GM18526 (cell line): Measurements from ENCODE around the gene SLC24A4.

Experiments
- POLR2A ChIP-seq: IDR thresholded peaks from 3 replicates; pipeline ENCODE4 v1.6.1; 2011; ENCODE audit not compliant: insufficient read length; ENCODE audit errors: extremely low read depth

SLC24A4 gene

DNA sequence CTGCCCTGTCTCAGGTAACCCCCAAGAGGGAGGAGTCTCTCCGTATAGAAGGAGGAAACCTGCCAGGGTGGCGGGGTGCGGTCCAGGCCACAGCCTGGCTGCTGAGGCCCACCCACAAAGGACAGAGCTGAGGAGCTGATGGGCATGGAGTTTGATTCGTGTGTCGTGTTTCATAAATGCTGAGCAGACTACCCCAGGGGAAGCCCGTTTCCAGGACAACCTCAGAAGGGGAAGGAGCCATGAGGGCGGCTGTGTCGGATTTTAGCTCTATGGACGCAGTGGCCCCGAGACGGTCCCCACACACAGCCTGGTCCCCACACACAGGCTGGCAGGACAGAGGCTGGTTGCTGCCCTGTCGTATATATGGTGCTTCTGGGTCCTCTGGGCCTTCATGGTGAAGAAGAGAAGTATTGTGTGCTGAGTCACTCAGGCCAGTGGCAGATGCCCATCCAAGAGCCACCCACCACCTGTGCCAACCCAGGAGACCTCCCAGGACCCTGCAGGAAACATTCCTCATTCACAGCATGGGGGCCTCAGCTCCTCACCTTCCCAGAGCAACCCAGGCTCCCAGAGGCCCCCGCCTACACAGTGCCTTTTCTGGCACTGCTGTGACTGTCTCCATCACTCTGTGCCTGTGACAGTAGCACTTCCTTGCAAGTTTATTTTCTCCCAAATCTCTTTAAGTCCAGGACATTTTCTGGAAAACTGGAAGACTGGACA is 127.5 kb downstream of the SLC24A4 start:
- no peak for TF ChIP-seq POLR2A

- no peak for TF ChIP-seq POLR2A
Observed at GRCh38 chr14:92451245-92451644, 128.3 kb downstream of the SLC24A4 start.

- TF ChIP-seq POLR2A = no peak
Observed at GRCh38 chr14:92451755-92452154, 128.8 kb downstream of the SLC24A4 start.

- no peak for TF ChIP-seq POLR2A
Observed at GRCh38 chr14:92452471-92452870, 129.5 kb downstream of the SLC24A4 start.

DNA sequence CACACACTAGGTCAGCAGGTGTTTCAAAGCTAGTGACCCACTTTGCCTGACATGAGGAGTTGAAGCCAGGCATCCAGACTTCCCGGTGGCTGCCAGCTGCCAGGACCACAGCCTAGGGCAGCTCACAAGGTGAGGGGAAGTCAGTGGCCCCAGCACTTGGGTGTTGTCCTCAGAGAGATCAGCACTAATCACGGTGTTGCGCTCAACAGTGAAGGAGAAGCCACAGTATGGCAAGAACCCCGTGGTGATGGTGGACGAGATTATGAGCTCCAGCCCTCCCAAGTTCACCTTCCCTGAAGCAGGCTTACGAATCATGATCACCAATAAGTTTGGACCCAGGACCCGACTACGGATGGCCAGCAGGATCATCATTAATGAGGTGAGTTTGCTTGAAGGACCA is 130.7 kb downstream of the SLC24A4 start:
- TF ChIP-seq POLR2A = no peak

GRCh38 chr14:92455231-92455630 is 132.3 kb downstream of the SLC24A4 start:
- TF ChIP-seq POLR2A = no peak

DNA sequence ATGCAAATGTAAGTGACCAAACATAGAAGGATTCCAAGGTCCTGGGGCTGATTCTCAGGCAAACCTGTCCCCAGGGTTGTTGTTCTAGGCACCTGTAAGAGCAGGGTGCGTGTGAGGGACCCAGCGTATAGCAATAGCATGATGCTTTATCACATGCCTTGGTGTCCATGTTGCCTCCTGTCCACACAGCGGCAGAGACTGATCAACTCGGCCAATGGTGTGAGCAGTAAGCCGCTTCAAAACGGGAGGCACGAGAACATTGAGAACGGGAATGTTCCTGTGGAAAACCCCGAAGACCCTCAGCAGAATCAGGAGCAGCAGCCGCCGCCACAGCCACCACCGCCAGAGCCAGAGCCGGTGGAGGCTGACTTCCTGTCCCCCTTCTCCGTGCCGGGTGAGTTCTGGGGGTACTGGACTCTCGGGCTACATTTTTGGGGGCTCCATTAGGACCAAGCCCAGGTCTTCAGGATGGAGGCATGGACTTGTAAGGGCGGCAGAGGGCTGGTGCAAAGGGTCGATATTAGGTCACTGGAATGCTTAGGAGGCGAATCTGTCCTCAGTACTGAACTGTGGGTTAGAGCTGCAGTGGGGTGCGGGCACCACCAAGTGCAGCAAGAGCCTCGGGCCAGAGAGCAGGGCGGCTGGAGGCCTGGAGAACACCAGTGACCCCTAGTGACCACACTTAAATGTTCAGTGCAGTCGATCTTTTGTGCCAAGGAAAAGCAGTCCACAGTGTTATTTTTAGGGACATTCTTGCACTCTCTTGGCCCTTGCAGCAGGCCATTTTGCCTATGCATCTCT is 133.4 kb downstream of the SLC24A4 start:
- TF ChIP-seq POLR2A = no peak

- TF ChIP-seq POLR2A = no peak
Observed at GRCh38 chr14:92457016-92457565, 134.1 kb downstream of the SLC24A4 start.

DNA sequence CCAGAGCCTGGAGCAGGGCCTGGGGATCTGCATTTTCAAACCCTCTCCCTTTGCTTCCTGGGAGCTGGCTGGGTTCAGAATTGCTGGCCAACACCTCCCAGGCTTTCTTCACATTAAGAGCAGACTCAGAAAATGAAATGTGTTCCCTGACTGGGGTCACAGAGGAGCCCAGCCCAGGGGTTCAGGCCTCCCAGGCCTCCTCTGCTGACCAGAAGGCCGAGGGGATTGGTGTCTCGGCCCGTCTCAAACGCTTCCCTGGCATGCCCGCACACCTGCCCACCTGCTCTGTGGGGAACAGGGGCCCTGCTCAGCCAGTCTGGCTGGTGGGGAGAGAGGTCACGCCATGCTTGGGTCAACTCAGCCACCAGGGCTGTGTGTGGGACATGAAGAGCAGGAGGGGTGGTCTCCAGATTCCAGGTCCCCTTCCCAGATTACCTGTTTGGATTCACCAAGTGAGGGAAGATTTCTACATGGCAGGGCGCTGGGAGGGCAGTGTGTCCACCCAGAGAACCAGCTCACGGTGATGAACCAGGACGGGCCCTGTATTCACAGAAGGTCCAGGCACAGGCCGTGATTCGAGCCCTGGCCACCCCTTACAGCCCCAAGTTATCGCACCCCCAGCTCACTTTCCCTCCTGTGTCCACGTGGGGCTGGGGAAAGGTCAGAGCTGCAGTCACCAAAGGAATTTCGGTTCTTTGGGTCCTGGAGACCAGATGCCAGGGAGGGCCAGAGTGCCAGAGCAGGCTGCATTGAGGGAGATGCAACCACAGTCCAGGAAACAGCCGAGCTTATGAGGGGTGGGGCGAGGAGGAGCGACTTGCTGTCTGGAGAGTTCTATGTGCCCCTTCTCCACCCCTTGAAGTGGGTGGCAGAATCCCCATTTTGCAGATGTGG is 135.4 kb downstream of the SLC24A4 start:
- no peak for TF ChIP-seq POLR2A

DNA sequence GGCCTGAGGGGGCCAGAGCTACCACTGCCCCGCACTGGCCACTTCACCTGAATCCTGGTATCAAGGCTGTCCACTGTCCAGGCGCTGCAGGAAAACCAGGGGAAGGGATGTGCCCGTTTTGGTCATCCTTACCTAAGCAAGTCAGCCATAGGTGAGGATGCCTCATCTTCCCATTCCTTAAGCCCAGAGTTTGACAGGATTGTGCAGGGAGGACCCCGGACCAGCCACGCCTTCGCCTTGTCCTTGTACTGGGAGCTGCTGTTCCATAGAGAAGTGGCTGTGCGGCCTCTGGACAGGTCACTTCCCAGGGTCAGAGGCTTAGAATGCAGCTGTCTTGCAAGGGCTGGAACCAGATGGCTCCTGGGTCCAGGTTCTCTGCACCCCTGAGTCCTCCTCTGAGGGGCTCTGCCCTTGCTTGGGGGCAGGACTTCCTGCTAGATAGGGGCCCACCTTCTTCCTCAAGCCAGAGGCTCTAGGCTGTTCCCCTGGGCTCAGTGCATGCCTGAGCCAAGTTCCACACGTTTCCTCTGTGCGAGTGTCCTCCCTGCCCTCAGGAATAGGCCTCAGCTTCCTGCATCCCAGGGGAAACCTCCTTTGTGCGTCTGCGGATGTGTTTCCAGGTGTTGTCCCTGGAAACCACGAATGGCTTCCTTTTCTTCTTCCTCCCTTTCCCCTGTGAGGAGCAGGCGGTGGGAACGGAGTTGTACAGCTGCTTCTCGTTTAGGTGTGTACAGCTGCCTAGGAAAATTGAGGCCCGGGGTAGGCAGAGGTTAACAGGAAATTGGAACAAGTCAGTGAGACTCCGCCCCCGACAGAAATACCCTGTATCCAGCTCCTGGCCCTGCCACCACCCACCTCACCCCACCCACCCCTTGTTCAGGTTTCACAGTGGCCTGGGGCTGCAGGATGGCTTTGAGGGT is 136.3 kb downstream of the SLC24A4 start:
- no peak for TF ChIP-seq POLR2A

DNA sequence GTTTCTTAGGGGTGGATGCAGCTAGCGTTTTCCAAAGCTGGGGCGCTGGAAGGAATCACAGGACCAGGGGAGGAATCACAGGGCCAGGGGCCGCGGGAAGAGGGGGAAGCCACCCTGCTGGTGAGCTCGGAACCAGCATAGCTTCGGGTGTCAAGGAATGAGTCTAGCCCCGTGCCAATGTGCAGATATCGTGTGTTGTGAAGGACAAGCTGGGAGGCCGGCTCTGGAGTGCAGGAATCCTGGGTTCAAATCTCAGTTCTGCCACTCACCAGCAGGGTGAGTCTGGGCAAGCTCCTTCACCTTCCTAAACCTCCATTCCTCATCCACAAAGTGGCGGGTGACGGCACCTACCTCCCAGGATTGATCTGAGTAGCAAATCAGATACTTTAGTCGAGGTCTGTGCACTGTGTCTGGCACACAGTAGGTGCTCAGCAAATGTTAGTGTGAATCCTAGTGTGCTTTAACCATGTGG is 137.0 kb downstream of the SLC24A4 start:
- TF ChIP-seq POLR2A = no peak

- no peak for TF ChIP-seq POLR2A
Observed at GRCh38 chr14:92460541-92460915, 137.6 kb downstream of the SLC24A4 start.

GRCh38 chr14:92460916-92461579 is 138.1 kb downstream of the SLC24A4 start:
- no peak for TF ChIP-seq POLR2A

- no peak for TF ChIP-seq POLR2A
Observed at GRCh38 chr14:92461891-92462290, 138.9 kb downstream of the SLC24A4 start.
